HG03575 (cell line): ENCODE data around the gene UNC13B.
"Not testable (repeated sequence)": the region's sequence is repeated elsewhere in the genome, so short reads cannot be mapped to it uniquely, and the experiment has no call there.

Source experiments
- ATAC-seq: cut with Tn5 transposase; IDR thresholded peaks from one replicate; pipeline ENCODE4 v1.9.1; 2021; ENCODE audit not compliant: unreplicated experiment, insufficient number of reproducible peaks, low FRiP score; ENCODE audit errors: extremely low read depth

UNC13B gene

DNA sequence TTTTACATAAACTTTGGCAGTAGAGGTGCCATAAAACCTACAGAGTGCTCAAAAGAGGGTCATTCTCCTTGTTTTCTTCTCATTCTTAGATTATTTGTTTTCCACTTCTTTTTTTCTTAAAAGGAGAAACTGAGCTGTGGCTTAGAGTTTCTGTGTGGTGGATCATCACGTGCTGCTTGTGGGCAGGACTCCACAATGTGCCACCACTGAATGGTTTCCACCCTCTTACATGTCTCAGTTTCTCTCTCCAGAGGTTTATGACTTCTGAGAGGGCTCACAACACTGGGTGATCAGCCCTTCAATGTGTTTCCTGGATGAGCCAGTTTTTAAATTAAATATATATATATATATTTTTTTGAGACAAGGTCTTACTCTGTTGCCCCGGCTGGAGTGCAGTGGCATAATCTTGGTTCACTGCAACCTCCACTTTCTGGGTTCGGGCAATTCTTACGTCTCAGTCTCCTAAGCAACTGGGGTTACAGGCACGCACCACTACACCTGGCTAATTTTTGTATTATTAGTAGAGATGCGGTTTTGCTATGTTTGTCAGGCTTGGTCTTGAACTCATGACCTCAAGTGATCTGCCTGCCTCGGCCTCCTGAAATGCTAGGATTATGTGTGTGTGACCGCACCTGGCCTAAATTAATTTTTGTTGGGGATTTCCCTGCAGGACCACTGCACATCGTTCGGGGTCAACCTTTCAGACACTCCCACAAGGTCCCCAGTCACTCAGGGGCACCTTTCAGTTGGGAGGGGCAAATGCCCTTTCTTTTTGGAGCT, 3.1 kb upstream of the UNC13B start:
- ATAC-seq, result no peak

- ATAC-seq, result no peak
These were observed 951 bp downstream of the UNC13B start for GRCh38 chr9:35162605-35163315.

- ATAC-seq, result no peak
These were observed 1.6 kb downstream of the UNC13B start for GRCh38 chr9:35163413-35163812.

- no peak for ATAC-seq
These were observed 2.9 kb downstream of the UNC13B start for GRCh38 chr9:35164711-35165110.

GRCh38 chr9:35167429-35167828, 5.6 kb downstream of the UNC13B start:
- not testable (repeated sequence) for ATAC-seq

GRCh38 chr9:35168963-35169362, 7.2 kb downstream of the UNC13B start:
- no peak for ATAC-seq

- no peak for ATAC-seq
These were observed 11.1 kb downstream of the UNC13B start for GRCh38 chr9:35172878-35173277.

DNA sequence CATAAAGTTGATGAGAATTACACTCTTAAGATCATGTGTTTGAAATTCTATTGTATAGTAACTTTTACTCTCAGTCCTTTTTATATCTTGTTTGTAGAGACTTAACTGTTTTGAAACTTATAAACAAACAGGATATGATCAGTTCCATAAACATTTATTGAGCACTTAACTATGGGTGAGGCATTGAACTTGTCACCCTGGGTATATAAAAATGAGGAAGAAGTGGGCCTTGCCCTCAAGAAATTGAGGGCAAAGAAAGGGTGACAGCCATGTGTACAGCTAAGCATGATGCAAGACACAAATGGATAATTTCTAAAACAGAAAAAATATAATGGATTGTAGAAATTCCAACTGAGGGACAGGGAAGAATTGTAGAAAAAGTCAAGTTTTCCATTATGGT, 15.7 kb downstream of the UNC13B start:
- ATAC-seq, result no peak

- ATAC-seq, result no peak
These were observed 17.8 kb downstream of the UNC13B start for GRCh38 chr9:35179347-35180280.

GRCh38 chr9:35180801-35181200, 19.0 kb downstream of the UNC13B start:
- no peak for ATAC-seq

DNA sequence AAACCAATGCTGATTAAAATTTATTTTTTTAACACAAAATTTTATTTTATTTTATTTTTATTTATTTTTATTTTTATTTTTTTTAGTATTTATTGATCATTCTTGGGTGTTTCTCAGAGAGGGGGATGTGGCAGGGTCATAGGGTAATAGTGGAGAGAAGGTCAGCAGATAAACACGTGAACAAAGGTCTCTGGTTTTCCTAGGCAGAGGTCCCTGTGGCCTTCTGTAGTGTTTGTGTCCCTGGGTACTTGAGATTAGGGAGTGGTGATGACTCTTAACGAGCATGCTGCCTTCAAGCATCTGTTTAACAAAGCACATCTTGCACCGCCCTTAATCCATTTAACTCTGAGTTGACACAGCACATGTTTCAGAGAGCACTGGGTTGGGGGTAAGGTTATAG, 20.6 kb downstream of the UNC13B start:
- ATAC-seq, result not testable (repeated sequence)

GRCh38 chr9:35182996-35183754, 21.4 kb downstream of the UNC13B start:
- not testable (repeated sequence) for ATAC-seq

- ATAC-seq, result not testable (repeated sequence)
These were observed 22.1 kb downstream of the UNC13B start for GRCh38 chr9:35183755-35184480.

DNA sequence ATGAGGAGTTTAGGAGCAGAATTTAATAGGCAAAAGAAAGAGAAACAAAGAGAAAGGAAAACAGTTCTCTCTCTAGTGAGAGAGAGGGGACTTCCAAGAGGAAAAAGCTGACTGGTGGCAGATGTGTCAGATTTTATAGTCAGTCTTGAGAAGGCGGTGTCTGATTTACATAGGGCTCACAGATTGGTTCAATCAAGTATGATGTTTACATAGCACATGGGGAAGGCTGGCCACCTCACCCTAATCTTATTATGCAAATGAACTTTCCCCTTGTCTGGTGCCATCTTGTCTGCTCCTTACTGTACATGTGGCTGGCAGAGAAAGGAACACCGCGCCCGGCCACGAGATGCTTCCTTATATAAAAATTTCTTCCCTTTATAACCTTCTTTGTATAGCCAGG, 24.7 kb downstream of the UNC13B start:
- no peak for ATAC-seq

- ATAC-seq, result no peak
These were observed 28.4 kb downstream of the UNC13B start for GRCh38 chr9:35190203-35190602.

DNA sequence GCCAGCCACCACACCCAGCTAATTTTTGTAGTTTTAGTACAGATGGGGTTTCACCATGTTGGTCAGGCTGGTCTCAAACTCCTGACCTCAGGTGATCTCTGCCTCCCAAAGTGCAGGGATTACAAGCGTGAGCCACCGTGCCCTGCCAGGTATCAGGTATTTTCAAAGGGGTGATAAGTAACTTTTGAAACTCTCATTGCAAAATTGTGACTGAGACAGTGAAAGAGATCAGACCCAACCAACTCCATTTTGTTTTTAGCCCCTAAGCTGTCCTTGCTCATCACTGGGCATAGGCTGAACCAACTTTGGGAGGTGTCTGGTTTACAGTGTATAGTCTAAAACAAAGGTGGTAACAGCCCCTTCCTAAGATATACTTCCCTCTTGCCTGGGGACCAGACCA, 29.3 kb downstream of the UNC13B start:
- ATAC-seq, result no peak

DNA sequence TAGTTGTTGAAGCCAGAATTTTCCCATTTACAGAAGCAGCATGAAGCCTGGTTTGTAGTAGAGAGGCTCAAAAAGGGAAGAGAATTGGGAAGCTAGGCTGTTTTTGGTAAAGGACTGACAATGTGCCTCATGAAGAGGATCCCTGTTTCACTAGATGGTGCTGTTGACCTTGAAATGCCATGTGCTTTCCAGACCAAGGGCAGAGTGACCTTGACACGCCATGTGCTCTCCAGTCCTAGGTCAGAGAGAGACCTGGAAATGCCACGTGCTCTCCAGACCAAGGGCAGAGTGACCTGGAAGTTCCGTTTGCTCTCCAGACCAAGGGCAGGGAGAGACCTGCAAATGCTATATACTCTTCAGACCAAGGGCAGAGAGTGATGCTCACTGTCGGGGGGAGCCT, 32.0 kb downstream of the UNC13B start:
- no peak for ATAC-seq

- ATAC-seq, result no peak
These were observed 33.9 kb downstream of the UNC13B start for GRCh38 chr9:35195683-35196082.
